Measurements from ENCODE around the gene CMTM7.
"Not testable (repeated sequence)": the region's sequence is repeated elsewhere in the genome, so short reads cannot be mapped to it uniquely, and the experiment has no call there.

Gene CMTM7

DNA sequence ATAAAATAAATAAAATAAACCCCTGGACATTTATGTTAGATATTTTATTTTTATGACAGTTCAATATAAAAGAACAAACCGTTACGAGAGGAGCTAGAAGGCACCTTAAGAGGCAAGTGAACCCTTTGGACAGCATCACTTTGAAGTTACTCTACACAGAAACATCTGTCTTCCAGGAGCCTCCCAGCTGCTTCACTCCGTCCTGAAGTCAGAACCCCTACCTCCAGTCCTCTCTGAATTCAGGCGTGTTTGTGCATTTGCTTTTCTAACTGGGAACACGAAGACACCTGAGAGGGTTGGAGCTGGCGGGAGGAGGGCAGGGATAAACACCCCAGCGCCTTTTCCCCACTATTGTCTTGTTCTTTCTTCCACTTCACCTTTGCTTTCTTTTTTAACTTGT, 46.2 kb downstream of the CMTM7 start:
- H3K4me3 ChIP-seq (ENCODE audit: low read depth, low read length) = no peak overlapping the region
- TF ChIP-seq, protein P1, sequence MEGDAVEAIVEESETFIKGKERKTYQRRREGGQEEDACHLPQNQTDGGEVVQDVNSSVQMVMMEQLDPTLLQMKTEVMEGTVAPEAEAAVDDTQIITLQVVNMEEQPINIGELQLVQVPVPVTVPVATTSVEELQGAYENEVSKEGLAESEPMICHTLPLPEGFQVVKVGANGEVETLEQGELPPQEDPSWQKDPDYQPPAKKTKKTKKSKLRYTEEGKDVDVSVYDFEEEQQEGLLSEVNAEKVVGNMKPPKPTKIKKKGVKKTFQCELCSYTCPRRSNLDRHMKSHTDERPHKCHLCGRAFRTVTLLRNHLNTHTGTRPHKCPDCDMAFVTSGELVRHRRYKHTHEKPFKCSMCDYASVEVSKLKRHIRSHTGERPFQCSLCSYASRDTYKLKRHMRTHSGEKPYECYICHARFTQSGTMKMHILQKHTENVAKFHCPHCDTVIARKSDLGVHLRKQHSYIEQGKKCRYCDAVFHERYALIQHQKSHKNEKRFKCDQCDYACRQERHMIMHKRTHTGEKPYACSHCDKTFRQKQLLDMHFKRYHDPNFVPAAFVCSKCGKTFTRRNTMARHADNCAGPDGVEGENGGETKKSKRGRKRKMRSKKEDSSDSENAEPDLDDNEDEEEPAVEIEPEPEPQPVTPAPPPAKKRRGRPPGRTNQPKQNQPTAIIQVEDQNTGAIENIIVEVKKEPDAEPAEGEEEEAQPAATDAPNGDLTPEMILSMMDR (IDR thresholded peaks at IDR 0.05; ENCODE audit: low read depth, low read length, missing control alignments) = no peak
- DNase-seq (ENCODE audit: low read depth) = no peak

- peak; percentile 83 for DNase-seq (ENCODE audit: low read depth)
- TF ChIP-seq, protein P1 (IDR thresholded peaks at IDR 0.05; ENCODE audit: low read depth, low read length, missing control alignments) = no peak
These were observed 47.1 kb downstream of the CMTM7 start for GRCh38 chr3:32438596-32439344.

GRCh38 chr3:32439421-32439820, 47.8 kb downstream of the CMTM7 start:
- DNase-seq (ENCODE audit: low read depth); H3K4me3 ChIP-seq (ENCODE audit: low read depth, low read length): not testable (repeated sequence)

More at GRCh38 chr3:32438596-32439344, 47.1 kb downstream of the CMTM7 start:
- H3K4me3 ChIP-seq (ENCODE audit: low read depth, low read length) = no peak overlapping the region

- TF ChIP-seq, protein P1 (IDR thresholded peaks at IDR 0.05; ENCODE audit: low read depth, low read length, missing control alignments) = no peak
- DNase-seq (ENCODE audit: low read depth) = no peak
- H3K4me3 ChIP-seq (ENCODE audit: low read depth, low read length) = no peak overlapping the region
These were observed 49.1 kb downstream of the CMTM7 start for GRCh38 chr3:32440611-32441350.

GRCh38 chr3:32442766-32443165, 51.1 kb downstream of the CMTM7 start:
- TF ChIP-seq, protein P1 (IDR thresholded peaks at IDR 0.05; ENCODE audit: low read depth, low read length, missing control alignments) = no peak
- no peak for DNase-seq (ENCODE audit: low read depth)
- no peak overlapping the region for H3K4me3 ChIP-seq (ENCODE audit: low read depth, low read length)

DNA sequence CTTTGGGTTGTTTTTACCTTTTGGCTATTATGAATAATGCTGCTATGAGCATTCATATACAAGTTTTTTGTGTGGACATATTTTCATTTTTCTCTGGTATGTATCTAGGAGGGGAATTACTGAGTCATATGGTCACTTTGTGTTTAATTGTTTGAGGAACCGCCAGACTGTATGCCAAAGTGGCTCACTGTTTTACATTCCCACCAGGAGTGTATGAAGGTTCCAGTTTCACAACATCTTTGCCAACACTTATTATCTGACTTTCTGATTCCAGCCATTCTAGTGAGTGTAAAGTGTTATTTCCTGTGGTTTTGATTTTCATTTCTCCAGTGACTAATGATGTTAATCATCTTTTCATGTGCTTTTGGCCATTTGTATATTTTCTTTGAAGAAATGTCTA, 51.8 kb downstream of the CMTM7 start:
- DNase-seq (ENCODE audit: low read depth) = no peak
- no peak overlapping the region for H3K4me3 ChIP-seq (ENCODE audit: low read depth, low read length)
- TF ChIP-seq, protein P1 (IDR thresholded peaks at IDR 0.05; ENCODE audit: low read depth, low read length, missing control alignments) = no peak

- DNase-seq (ENCODE audit: low read depth) = no peak
- TF ChIP-seq, protein P1 (IDR thresholded peaks at IDR 0.05; ENCODE audit: low read depth, low read length, missing control alignments) = no peak
- no peak overlapping the region for H3K4me3 ChIP-seq (ENCODE audit: low read depth, low read length)
These were observed 56.3 kb downstream of the CMTM7 start for GRCh38 chr3:32447865-32448400.
